Activated CD4-positive, alpha-beta T cell treated with anti-CD3 and anti-CD28 coated beads, Interleukin-2, amount 50 U/mL, for 48 hours (primary cell): ENCODE measurements around the gene LRFN4.

Experiments
- DNase-seq, 2 experiments: peaks; one replicate each; pipeline ENCODE4 v3.0.0-alpha.2; 2020

LRFN4 gene

DNA sequence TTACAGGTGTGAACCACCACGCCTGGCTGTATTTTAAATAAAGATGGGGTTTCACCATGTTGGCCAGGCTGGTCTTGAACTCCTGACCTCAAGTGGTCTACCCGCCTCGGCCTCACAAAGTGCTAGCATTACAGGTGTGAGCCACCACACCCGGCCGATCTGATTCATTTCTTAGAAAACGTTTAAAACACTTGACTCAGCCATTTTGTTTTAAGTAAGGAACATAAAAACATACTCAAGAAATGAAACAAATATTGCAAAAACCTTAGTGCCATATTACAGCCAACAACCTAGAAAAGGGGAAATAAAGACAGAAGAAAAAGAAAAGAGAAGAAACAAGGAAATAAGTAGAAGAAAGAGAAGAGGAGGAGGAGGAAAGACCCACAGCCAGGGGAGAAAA is 17.4 kb downstream of the LRFN4 start:
- DNase-seq, result no peak

DNA sequence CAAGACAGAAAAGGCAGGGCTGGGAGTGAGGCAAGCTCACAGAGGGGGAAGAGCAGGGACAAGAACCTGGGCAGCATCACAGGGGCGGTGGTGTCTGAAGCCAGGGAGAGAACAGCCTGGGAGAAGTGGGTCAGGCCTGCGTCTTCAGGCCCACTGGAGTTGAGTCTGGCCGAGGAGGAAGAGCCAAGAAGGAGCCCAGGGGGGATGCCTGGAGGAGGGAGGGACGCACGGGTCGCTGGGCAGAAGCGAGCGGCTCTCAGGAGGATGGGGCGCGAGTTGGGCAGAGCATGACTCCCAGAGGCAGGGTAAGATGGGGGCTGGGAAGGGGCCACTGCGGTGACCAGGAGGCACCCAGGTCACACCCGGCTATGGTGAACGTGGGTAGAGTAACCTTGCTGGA is 18.5 kb downstream of the LRFN4 start:
- no peak for DNase-seq

DNA sequence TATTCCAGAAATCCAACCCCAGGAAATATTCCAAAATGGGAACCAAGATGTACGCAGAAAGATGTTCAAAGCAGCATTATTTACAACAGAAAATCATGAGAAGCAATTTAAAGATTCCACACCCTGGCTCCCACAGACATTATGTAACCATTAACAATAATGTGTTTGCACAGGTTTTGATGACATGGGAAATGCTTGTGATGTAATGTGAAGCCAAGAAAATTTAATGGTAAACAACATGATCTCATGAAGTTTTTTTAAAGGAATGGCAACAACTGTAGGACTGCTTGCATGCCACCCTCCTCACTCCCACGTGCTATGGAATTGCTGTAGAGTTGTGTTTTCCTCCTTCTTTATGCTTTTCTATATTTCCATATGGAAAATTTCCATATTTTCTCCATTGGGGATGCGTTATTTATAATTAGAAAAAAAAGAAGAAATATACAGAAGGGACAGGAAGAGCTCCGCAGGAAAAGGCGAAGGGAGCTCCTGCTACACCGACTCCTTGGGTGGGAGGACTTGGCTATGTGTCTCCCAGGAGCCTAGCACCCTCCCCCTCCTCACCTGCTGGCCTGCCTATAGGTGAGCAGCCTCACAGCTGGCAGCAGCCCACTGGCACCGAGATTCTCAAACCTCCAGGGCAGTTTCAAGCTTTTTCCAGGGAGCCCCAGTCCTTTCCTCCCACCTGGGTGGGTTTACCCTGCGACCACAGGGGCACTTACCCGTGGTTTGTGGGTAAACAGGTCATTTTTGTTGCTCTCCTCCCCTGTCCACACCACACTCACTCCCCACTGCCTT is 20.9 kb downstream of the LRFN4 start:
- no peak for DNase-seq

DNA sequence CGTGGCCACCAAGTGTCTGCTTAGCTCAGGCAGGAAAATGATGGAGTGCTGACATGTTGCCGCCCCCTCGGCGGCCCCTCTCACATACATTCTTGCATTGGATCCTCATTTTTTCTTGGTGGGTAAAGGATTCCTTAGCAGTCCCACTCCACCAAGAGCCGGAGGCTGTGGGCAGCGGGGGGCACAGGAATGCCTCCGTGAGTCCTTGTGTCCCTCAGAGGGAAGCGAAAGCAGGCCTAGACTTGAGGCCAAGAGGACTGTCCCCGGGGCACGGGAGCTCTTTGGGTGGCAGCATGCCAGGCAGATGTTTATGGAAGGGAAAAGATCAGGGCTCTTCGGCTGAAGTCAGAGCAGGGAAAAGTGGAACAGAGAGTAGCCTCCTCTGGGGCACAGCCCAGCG is 21.6 kb downstream of the LRFN4 start:
- no peak for DNase-seq

DNA sequence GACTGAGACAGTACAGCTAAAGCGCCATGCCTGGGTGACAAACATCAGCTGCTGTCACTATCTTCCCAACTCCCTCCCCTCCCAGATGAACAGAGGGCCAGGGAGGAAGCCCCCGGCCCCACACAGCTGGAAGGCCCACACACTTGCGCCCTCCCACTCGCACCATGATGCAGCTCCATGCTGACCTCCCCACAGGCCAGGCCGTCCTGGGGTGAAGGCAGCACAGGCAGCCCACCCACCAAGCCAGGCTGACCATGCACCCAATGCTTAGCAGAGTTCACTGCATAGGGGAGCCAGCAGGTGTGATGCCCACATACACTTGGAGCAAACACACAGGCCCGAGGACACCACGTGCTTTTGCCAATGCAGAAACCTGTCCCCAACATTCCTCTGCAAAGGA is 22.1 kb downstream of the LRFN4 start:
- no peak for DNase-seq

DNA sequence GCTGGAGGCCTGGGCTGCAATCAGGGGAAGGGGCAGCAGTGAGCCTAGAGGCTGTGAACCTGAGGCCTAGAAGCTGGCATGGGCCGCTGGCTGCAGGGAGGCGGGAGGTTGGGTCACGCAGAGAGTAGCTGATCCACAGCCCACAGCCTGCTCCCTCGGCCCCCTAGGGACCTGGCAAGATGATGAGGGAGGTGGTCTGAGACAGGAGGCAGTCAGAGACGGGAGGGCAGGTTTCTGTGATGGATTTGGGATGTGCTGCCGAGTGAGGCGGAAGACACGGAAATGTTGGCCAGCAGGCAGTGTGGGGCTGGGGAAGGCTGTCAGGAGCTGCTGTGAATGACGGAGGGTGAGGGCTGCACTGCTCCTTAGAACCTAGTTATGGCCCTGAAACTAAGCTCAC is 22.7 kb downstream of the LRFN4 start:
- DNase-seq, result no peak

DNA sequence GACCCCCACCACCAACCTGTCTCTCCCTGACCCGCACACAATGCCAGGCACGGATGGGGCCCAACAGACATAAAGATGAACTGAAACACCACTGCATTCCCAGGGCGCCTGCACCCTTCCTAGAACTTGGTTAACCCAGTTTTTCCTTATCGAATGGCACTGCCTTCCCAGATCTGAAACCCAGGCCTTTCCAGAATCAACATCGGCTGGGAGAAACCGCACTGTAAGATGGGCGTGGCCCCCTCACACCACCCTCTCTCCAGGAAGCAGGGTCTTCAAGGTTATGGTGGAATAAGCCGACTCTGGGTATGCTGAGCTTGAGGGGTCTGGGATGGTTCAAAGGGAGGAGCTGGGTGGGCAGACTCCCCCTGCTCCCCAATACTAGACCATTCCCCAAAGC is 23.1 kb downstream of the LRFN4 start:
- no peak for DNase-seq

DNA sequence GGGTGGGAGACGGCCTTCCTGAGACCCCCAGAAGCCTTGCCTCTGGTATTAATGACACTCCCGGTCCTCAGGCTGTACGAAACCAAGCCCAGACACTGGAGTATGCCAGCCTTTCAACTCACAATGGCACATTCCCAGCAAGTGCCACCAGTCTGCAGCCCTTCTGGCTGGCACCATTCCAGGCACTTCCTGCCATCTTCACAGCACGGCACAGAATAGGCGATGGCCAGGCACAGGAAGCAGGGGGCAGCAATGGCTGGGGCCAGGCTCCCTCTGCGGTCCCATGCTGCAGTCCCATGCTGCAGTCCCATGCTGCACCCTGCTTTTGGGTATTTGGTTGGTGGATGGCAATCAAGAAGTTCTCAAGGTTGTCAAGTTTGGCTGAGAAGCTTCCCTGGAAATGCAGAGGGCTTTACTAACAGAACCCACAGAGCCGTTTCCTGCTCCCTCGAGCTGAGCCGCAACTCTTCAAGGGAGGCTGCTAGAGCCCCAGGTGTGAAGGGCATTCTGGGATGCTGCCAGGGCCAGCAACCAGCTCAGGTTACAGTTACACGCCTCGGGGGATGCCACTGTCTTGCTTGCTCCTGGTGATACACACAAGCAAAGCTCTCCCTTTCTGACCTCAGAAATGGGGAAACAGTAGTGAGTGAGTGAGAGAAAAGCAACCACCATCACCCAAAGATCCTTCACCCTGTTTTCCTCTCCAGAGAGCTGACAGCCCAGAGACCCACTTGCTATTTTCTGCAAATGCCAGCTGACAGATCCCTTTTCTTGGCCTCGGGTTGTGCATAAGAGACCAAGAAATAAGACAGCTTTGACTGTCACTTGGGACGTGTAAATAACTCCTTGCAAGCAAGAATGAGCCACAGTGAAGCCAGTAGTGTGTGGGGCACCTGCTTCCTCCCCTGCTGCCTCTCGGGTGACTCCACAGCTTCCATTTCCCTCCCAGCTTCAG is 23.9 kb downstream of the LRFN4 start:
- no peak for DNase-seq

DNA sequence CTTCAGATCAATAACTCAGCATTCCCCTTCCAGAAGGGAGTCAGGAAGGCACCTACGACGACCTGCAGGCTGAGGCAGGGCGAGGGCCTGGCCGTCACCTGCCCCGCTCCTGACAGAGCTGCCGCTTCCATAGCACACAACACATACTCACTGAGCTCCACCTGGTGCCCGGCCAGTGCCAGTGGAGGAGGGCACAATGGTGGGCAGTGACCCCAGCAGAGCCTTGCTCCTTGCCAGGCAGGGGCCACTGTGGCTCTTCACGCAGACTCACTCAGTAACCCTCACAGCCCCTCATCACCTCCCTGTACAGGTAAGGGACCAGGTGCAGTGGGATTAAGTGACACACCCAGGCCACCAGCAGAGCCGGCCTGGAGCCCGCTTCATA is 24.6 kb downstream of the LRFN4 start:
- no peak for DNase-seq

DNA sequence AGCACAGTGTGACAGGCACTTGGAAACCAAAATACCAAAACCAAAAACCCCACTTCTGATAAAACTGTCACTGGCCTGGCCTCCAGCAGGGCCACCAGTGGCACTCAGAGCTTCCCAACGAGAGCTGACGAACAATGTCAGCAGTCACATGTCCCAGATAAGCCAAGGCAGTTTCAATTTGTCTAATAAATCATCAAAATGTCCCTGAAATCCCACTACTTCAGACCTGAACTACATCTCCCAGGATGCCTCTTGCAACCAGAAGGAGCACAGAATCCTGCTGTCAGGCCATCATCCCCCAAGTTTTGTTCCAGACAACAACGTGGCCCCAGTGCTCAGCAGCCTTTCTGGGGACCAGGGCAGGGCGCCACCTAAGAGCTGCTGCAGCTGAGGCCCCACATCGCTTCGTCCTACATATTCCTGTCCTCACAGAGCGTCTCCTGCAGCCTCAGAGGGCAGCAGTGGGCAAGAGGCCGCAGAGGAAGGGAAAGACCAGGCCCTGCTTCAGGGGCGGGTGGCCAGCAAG is 25.1 kb downstream of the LRFN4 start:
- DNase-seq, result no peak

DNA sequence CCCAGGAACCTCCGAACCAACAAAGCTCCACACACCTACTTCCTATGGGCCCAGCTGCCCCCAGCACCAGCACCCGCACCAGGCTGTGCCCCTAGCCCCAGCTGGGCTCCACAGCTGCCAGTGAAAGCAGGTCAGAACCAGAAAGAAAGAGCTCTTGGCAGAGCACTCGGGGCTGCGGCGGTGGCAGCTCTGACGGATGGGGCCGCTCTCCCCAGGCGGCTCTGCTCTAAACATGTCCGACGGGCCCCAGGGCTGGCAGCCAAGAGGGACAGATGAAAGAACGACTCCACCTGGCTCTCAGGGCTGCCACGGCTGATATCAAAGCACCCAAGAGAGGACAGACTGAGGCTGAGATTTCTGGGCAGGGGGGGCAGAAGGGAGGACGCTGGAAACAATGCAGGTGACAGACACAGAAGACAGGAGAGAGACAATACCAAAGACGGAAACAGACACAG is 25.7 kb downstream of the LRFN4 start:
- no peak for DNase-seq

DNA sequence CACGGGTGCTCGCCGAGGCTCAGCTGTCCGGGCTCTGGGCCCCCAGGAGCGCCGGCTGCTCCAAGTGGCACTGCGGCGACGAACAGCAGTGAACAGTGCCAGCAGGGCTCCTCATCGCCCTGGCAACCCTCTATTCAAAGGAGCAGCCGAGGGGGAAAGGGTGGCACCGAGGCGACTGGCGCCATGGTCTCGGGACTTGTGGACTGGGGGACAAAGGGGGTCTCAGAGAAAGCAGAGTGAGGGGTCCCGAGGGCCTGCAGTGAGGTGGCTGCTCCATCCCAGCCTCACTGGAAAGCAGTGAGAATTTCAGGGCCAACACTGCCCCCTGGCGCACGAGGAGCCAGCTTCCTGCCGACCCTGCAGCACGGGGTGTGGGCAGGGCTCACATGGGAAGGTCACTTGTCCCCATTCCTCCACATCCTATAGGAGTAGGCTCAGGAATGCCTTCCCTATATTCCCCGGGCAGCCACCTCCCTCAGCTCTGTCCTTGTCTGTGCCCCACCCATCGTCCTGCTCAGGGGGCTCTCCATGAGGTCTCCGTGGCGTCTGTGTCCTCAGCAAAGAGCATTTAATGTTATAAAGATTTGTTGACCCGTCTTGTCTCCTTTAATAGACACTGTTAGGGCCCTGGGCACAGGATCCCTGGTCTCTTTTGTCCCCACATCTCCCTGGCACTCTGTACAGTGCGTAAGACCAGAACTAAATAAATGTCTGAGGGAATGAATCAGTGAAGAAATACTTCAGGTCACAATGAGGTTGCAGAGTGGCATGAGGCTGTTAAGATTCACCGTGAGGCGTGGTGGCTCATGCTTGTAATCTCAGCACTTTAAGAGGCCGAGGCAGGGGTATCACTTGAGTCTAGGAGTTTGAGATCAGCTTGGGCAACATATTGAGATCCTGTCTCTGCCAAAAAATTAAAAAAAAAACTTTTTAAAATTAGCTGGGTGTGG is 26.4 kb downstream of the LRFN4 start:
- DNase-seq, result peak; percentile 76 to 82

DNA sequence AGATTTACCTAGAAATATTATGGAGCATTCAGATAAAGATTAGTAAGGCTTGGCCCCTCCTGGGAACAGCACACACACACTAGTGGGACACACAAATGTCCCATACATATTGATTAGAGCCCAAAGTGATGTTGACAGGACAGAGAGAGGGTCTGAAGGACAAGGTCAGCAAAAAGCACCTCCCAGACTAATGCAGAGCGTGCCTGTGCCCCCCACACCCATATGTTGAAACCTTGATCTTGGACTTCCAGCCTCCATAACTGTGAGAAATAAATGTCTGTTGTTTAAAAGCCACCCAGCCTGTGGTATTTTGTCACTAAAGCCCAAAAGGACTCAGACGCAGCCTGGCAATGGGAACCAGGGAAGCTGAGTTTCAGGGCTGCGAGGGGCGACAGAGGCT is 27.6 kb downstream of the LRFN4 start:
- DNase-seq, result no peak

DNA sequence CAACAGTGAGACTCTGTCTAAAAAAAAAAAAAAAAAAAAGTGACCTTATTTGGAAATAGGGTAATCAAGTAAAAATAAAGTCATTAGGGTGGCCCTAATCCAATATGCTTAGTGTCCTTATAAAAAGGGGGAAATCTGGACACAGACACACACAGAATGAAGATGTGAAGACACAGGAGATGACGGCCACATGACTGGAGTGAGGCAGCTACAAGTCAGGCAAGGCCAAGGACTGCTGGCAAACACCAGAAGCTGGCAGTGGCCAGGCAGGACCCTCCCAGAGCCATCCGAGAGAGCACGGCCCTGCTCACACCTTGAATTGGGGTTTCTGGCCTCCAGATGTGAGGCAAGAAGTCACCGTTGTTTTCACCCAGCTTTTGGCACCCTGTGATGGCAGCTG is 28.6 kb downstream of the LRFN4 start:
- no peak for DNase-seq

DNA sequence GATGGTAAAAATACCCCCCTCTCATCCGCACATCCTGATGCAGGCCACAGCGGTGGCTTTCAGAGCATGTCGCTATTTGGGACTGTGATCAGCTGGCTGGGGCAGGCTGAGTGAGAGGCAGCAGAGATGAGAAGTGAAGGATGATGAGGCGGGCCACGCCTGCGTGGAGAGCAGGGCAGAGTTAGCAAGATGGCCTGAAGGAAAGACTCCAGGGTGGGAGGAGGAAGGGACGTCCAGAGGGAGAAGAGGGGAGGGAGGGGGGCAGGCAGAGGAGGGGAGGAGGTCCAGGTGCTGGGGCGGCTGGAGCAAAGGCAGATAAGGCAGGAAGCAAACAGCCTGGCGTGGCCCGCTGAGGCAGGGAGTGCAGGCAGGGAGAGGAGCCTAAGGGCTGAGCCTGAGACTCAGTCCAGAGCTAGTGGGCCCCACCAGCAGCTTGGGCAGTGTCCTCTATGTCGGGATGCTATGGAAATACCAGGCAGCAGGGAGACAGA is 29.1 kb downstream of the LRFN4 start:
- no peak for DNase-seq

DNA sequence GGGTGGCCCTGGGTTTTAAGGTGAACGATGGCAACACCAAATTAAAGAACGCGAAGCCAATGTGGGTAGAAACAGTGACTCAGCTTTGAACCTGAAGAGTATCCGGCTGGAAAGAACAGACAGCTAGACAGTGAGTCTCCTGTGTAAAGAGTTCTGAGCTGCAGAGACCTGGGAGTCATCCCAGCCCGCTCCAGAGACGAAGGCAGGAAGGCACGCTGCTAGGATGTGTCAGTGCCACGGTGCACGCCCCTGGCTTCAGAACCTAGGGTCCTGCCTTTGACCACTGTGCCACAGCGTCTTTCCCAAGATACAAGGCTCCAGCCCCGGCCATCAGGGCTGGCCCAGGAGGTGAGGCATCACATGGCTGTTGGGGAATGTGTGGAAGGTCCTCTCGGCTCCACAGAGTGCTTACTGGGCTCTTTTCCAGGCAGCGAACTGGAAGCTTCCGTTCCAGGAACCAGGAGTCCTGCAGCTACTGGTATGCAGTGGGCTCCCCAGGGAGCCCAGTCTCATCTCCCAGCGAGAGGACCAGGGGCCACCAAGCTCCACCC is 29.9 kb downstream of the LRFN4 start:
- no peak for DNase-seq

DNA sequence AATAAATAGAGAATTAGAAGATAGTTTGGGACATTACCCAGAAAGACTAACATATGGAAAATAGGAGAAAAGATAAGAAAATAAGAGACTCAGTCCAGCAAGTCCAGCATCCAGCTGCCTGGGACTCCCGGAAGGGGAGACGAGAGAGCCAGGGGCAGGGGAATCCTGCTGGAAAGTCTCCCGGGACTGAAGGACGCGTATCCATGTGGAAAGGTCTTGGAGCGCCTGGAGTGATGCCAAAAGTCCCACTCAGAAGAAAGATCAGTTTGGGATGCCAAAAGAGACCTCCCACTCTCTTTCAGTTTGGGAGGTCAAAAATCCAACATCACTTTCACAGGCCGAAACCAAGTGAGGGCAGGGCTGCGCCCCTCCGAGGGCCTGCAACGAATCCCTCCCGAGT is 30.7 kb downstream of the LRFN4 start:
- DNase-seq, result no peak

DNA sequence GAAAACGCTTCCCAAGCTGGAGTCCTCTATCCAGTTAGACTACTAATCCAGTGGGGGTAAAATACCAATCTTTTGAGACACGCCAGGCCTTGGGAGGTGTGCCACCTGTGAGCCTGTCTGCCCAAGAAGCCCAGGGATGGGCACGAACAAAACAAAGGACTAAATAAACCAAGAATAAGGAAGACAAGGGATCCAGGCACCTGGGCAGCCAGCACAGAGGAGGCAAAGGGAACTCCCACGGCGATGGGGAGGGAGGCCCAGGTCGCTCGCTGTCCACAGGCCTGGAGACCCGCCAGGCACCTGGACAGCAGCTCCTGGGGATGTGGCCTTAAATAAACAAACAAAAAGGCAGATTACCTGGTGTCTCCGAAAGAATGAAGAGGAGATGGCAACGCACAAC is 31.4 kb downstream of the LRFN4 start:
- DNase-seq, result no peak

DNA sequence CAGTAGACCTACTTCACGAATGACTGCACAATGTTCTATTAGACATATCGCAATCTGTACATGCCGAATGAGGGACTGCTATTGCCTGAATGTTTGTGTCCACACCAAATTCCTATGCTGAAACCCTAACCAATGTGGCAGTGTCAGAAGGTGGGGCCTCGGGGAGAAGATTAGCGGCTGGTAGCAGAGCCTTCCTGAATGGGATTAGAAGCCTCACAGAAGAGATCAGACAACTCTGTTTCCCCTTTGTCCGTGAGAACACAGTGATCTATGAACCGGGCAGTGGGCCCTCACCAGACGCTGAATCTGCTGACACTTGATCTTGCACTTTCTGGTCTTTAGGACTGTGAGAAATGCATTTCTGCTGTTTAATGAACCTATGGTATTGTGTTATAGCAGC is 33.1 kb downstream of the LRFN4 start:
- DNase-seq, result no peak

DNA sequence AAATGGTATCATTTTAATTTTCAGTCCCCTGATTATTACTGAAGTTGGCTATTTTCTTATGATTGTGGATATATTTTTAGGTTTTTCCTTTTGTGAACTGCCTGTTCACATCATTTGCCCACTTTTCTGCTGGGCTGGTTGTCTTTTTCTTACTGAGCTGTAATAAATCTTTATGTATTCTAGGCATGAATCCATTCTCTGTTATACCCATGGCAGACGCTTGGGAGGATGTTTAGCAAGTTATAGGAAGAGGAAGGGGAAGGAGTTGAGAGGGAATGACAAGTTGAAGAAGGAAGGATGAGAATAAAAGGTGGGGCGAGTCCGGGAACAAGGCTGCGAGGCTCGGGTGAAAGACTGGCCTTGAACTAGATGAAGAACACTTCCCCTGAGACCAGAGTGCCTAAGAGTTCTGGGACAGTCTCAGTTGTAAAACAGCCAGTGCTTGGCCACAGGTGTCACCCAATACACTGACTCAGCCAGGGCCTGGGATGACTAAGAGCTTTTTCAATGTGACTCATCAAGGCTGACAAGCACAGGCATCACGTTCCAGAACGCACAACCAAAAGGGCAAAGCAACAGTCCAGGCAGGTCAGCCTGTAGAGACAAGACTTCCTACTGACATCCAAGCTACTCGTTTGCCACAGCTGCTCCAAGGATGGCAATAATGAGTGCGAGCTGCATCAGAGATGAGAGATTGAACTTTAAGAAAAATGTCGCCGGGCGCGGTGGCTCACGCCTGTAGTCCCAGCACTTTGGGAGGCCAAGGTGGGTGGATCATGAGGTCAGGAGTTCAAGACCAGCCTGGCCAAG is 35.2 kb downstream of the LRFN4 start:
- peak; percentile 68 to 80 for DNase-seq

DNA sequence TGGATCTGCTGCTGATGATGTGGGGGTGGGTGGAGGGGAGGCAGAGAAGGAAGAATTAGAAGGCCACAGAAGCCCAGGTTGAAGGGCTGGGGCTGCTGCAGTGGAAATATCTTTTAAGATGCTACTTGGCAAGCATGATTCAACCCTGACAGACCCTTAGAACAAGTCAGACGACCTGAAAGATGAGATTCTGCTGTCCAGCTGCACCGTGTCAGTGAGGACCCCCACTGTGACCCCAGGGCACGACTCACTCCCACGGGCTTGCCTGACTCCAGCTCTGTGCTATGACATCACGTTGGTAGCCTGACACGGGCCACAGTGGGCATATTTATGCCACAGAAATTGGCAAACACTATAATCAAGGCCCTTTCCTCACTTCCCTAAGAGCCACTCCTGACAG is 36.0 kb downstream of the LRFN4 start:
- DNase-seq, result no peak
